DND-41 (cell line): ENCODE data around the gene TMEM164.

Experiments
- CTCF ChIP-seq: IDR thresholded peaks from 2 replicates; pipeline ENCODE4 v1.5.1; 2012; ENCODE audit warnings: borderline replicate concordance, low read length, moderate library complexity, mild to moderate bottlenecking; ENCODE audit not compliant: poor library complexity, severe bottlenecking; ENCODE audit errors: extremely low read depth
- EZH2 ChIP-seq: IDR thresholded peaks from 3 replicates; pipeline ENCODE4 v1.6.1; 2012; ENCODE audit warnings: borderline replicate concordance, low read depth, mild to moderate bottlenecking, moderate library complexity, low read length, inconsistent platforms; ENCODE audit not compliant: severe bottlenecking

- TF ChIP-seq CTCF (no peak), EZH2 (no peak)
Observed at GRCh38 chrX:110218591-110218990, 215.7 kb downstream of the TMEM164 start.
